Upper lobe of right lung (tissue), 1 donor: ENCODE results near the gene SPIRE1. TPM values are rescaled to one million over a fixed set of nuclear protein-coding genes. Genes with fewer than 3 reads are reported as not detected.

Source experiments
- ATAC-seq: fragments of 200-7000 bp; cut with Tn5 transposase; one replicate; pipeline ENCODE4 v1.9.1; 2020; ENCODE audit warnings: mild to moderate bottlenecking, moderate library complexity
- DNase-seq: peaks from one replicate; pipeline ENCODE4 v3.0.0-alpha.2; 2020
- H3K27ac ChIP-seq: fragments of 200-600 bp; one replicate; pipeline ENCODE4 v1.8.0; 2022
- H3K27me3 ChIP-seq: fragments of 200-600 bp; one replicate; pipeline ENCODE4 v1.8.0; 2022; ENCODE audit warnings: mild to moderate bottlenecking
- H3K36me3 ChIP-seq: fragments of 200-600 bp; one replicate; pipeline ENCODE4 v1.8.0; 2022
- H3K4me1 ChIP-seq: fragments of 200-600 bp; one replicate; pipeline ENCODE4 v1.8.0; 2022
- H3K4me3 ChIP-seq: fragments of 200-600 bp; one replicate; pipeline ENCODE4 v1.8.0; 2022; ENCODE audit warnings: mild to moderate bottlenecking
- H3K9me3 ChIP-seq: fragments of 200-600 bp; one replicate; pipeline ENCODE4 v1.8.0; 2022
- intact Hi-C: fragments of 100-400 bp; cut with DNase I; formaldehyde crosslinking; loops from one replicate; pipeline ENCODE4 v1.11.0; 2022
- total RNA-seq: library from RNA; stranded (reverse); fragmentation: NEBNext Ultra II Directional; extraction: Animal tissue kit (Norgen Biotek cat#: 25700); gene quantifications from one replicate; pipeline ENCODE4 v1.2.1, GENCODE V29; 2021
- TF ChIP-seq, protein P1 (sequence below): fragments of 200-600 bp; IDR thresholded peaks from one replicate; pipeline ENCODE4 v1.8.0; 2022; ENCODE audit warnings: antibody characterized with exemption
- donor health status: DM: no; HTN: yes; CAD: no; lungs with severe emphysema.

The SPIRE1 gene
- total RNA-seq, 1 donor from 2014 or later: 48.2 TPM

DNA sequence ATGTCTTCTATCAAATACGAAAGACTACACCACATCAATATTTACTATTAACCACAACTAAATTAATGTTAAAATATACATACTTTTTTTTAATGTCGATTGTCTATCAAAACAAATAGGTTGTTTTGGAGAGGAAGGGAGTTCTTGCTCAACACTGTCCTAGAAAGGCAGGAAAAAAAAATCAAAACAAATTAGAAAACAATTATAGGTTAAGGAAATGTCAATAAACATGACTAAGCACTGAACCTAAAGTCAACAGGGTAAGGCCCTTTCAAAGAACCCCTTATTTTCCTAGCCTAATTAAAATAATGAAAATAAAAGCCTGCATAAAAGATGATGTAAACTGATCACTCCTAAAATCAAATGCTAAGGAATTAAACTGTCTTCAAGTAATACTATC lies 41.8 kb upstream of the SPIRE1 start:
- ATAC-seq (no peak), DNase-seq (no peak)
- Histone ChIP-seq H3K27ac (no peak overlapping the region), H3K4me1 (peaks cover 27% of the 10 kb centered on the region), H3K9me3 (no peaks in the 10 kb centered on the region), H3K27me3 (no peaks in the 10 kb centered on the region), H3K4me3 (no peak overlapping the region), H3K36me3 (peaks cover 20% of the 10 kb centered on the region)
- TF ChIP-seq, protein P1, sequence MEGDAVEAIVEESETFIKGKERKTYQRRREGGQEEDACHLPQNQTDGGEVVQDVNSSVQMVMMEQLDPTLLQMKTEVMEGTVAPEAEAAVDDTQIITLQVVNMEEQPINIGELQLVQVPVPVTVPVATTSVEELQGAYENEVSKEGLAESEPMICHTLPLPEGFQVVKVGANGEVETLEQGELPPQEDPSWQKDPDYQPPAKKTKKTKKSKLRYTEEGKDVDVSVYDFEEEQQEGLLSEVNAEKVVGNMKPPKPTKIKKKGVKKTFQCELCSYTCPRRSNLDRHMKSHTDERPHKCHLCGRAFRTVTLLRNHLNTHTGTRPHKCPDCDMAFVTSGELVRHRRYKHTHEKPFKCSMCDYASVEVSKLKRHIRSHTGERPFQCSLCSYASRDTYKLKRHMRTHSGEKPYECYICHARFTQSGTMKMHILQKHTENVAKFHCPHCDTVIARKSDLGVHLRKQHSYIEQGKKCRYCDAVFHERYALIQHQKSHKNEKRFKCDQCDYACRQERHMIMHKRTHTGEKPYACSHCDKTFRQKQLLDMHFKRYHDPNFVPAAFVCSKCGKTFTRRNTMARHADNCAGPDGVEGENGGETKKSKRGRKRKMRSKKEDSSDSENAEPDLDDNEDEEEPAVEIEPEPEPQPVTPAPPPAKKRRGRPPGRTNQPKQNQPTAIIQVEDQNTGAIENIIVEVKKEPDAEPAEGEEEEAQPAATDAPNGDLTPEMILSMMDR: no peak
- intact Hi-C loops: no loop called here

DNA sequence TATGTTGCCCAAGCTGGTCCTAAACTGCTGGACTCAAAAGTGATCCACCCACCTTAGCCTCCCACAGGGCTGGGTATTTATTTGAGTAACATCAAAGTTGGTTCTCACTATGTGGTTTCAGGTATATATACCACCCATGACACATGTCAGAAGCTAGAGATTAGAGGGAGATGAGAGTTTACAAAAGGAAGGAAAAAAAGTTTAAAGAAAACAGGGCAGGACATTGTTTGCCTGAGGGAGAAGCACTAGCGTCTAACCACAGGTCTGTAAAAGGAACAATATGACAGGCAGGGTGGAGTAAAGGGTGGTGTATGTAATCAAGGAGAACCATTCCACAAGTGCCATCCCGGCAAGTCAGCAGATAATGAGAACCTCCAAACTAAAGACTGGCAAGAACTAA lies 36.1 kb upstream of the SPIRE1 start:
- intact Hi-C loops: no loop called here
- Histone ChIP-seq H3K4me3 (no peak overlapping the region), H3K36me3 (peaks cover 19% of the 10 kb centered on the region), H3K4me1 (no peaks in the 10 kb centered on the region), H3K27ac (no peak overlapping the region), H3K27me3 (no peaks in the 10 kb centered on the region), H3K9me3 (no peaks in the 10 kb centered on the region)
- TF ChIP-seq, protein P1: no peak
- no peak for DNase-seq
- no peak for ATAC-seq

DNA sequence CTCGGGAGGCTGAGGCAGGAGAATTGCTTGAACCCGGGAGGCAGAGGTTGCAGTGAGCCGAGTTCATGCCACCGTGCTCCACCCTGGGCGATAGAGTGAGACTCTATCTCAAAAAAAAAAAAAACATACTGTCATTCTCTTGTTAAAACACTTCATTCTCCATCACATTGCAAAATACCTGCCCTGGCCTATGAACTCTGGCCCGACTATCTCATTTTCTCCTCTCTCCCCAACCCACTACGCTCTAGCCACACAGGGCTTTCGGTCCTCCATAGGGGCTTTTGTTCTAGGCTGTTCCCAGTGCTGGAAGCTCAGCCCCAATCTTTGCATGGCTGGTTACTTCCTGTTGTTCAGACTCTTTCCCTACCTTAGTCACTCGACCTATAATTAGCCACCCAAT lies 34.3 kb upstream of the SPIRE1 start:
- Histone ChIP-seq H3K4me3 (no peak overlapping the region), H3K4me1 (no peaks in the 10 kb centered on the region), H3K36me3 (peaks cover 9% of the 10 kb centered on the region), H3K27ac (no peak overlapping the region), H3K27me3 (no peaks in the 10 kb centered on the region), H3K9me3 (no peaks in the 10 kb centered on the region)
- intact Hi-C loops: no loop called here
- TF ChIP-seq, protein P1: no peak
- ATAC-seq: no peak
- DNase-seq: no peak

DNA sequence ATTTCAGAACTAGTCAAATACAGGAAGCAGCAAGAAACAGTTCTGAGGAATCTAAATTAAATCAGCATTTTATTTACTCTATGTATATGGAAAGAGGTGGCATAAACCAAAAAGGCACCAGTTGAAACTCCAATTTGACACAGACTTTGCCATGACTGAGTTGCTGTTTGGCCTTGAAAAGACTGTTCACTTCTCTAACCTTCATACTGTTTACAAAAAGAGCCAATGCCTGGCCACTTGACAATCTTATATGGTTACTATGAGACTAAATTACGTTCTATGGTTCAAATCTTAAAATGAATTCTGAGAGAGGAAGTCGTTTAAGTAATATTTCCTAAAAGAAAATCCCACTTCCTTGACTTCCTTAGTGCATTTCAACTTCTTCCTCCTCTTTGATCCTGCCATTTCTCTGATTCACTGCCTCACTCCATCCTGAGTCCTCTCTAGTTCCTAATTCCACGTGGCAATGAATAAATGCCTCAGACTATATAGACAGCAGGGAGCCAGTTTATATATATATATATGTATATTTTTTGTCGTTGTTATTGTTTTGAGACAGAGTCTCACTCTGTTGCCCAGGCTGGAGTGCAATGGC lies 31.4 kb upstream of the SPIRE1 start:
- no peak for DNase-seq
- no peaks in the 10 kb centered on the region for H3K27me3 ChIP-seq
- intact Hi-C loops: no loop called here
- no peaks in the 10 kb centered on the region for H3K4me1 ChIP-seq
- TF ChIP-seq, protein P1: no peak
- no peak for ATAC-seq
- H3K36me3 ChIP-seq: peaks cover 35% of the 10 kb centered on the region
- no peak overlapping the region for H3K4me3 ChIP-seq
- no peak overlapping the region for H3K27ac ChIP-seq
- no peaks in the 10 kb centered on the region for H3K9me3 ChIP-seq

DNA sequence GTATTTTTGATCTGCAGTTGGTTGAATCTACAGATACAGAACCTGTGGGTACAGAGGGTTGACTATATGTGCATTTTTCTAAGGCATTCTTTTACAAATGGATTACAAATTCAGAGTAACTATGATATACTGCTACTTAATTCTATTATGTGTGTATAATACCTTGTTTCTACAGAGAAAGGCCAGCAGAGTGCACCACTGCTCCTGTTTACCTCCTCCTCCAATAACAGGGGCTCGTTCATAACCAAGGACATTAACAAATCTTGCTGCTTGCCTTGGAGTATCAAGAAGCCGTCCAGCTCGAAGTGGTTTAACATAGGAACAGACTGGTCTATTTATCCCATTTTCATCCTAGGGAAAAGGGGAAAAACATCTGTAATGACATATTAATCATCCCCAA lies 28.2 kb upstream of the SPIRE1 start:
- no peaks in the 10 kb centered on the region for H3K4me1 ChIP-seq
- ATAC-seq (no peak), DNase-seq (no peak)
- H3K27ac ChIP-seq: no peak overlapping the region
- no peak overlapping the region for H3K4me3 ChIP-seq
- TF ChIP-seq, protein P1: no peak
- H3K9me3 ChIP-seq: no peaks in the 10 kb centered on the region
- peaks cover 27% of the 10 kb centered on the region for H3K36me3 ChIP-seq
- intact Hi-C loops: no loop called here
- no peaks in the 10 kb centered on the region for H3K27me3 ChIP-seq
